Measurements from ENCODE around the gene NEK3. TPM values are rescaled to one million over a fixed set of nuclear protein-coding genes. Genes with fewer than 3 reads are reported as not detected.

NEK3 gene
- polyA plus RNA-seq, 1 donor from 2014 or later, result 61.0 TPM

DNA sequence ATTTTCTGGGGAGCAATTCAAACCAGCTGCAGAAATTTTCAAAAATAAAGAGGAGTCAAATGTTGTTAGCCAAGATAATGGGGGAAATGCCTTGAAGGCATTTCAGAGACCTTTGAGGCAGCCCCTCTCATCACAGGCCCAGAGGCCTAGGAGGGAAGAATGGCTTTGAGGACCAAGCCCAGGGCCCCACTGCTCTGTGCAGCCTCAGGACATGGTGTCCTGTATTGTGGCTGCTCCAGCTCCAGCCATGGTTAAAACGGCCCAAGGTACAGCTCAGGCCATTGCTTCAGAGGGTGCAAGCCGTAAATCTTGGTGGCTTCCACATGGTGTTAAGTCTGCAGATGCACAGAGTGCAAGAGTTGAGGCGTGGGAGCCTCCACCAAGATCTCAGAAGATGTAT lies 62.6 kb downstream of the NEK3 start:
- TF ChIP-seq POLR2AphosphoS5 (IDR thresholded peaks at IDR 0.05) (no peak), RAD21 (conservative IDR thresholded peaks at IDR 0.05) (no peak)
- Histone ChIP-seq H2AFZ (ENCODE audit: low read depth, low read length) (no peak overlapping the region), H3K4me2 (ENCODE audit: low read length) (no peak overlapping the region), H4K20me1 (ENCODE audit: insufficient read depth) (no peaks in the 10 kb centered on the region), H3K4me3 (ENCODE audit: low read length) (no peak overlapping the region), H3K36me3 (ENCODE audit: insufficient read depth, low read length) (no peaks in the 10 kb centered on the region), H3K9me2 (ENCODE audit: insufficient read depth, low read length) (no peaks in the 10 kb centered on the region), H3K9me3 (ENCODE audit: low read length) (no peaks in the 10 kb centered on the region), H3K27ac (ENCODE audit: low read length) (no peak overlapping the region), H3F3A (ENCODE audit: insufficient read depth, low read length, poor library complexity, severe bottlenecking) (no peaks in the 10 kb centered on the region), H3K9ac (ENCODE audit: low read length) (no peak overlapping the region), H3K27me3 (ENCODE audit: insufficient read depth, low read depth, low read length) (no peaks in the 10 kb centered on the region), H3K79me2 (replicated peaks; ENCODE audit: insufficient read depth, low read length) (no peaks in the 10 kb centered on the region)

DNA sequence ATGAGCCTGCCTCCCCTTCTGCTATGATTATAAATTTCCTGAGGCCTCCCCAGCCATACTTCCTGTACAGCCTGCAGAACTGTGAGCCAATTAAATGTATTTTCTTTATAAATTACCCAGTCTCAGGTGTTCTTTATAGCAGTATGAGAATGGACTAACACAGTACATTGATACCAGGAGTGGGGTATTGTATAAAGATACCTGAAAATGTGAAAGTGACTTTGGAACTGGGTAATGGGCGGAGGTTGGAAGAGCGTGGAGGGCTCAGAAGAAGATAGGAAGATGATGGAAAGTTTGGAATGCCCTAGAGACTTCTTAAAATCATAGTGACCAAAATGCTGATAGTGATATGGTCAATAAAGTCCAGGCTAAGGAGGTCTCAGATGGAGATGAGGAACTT lies 63.3 kb downstream of the NEK3 start:
- H3K4me2 ChIP-seq (ENCODE audit: low read length), result no peak overlapping the region
- H3K9me3 ChIP-seq (ENCODE audit: low read length), result no peaks in the 10 kb centered on the region
- no peak overlapping the region for H3K9ac ChIP-seq (ENCODE audit: low read length)
- H3K27me3 ChIP-seq (ENCODE audit: insufficient read depth, low read depth, low read length), result no peaks in the 10 kb centered on the region
- no peak overlapping the region for H3K4me3 ChIP-seq (ENCODE audit: low read length)
- no peaks in the 10 kb centered on the region for H3K36me3 ChIP-seq (ENCODE audit: insufficient read depth, low read length)
- no peaks in the 10 kb centered on the region for H3K9me2 ChIP-seq (ENCODE audit: insufficient read depth, low read length)
- no peak overlapping the region for H3K27ac ChIP-seq (ENCODE audit: low read length)
- no peaks in the 10 kb centered on the region for H3K79me2 ChIP-seq (replicated peaks; ENCODE audit: insufficient read depth, low read length)
- no peak for TF ChIP-seq TAF1 (IDR thresholded peaks at IDR 0.05; ENCODE audit: low read depth)
- no peak for TF ChIP-seq RAD21 (conservative IDR thresholded peaks at IDR 0.05)
- TF ChIP-seq POLR2AphosphoS5 (IDR thresholded peaks at IDR 0.05), result no peak
- TF ChIP-seq, protein P1, sequence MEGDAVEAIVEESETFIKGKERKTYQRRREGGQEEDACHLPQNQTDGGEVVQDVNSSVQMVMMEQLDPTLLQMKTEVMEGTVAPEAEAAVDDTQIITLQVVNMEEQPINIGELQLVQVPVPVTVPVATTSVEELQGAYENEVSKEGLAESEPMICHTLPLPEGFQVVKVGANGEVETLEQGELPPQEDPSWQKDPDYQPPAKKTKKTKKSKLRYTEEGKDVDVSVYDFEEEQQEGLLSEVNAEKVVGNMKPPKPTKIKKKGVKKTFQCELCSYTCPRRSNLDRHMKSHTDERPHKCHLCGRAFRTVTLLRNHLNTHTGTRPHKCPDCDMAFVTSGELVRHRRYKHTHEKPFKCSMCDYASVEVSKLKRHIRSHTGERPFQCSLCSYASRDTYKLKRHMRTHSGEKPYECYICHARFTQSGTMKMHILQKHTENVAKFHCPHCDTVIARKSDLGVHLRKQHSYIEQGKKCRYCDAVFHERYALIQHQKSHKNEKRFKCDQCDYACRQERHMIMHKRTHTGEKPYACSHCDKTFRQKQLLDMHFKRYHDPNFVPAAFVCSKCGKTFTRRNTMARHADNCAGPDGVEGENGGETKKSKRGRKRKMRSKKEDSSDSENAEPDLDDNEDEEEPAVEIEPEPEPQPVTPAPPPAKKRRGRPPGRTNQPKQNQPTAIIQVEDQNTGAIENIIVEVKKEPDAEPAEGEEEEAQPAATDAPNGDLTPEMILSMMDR (IDR thresholded peaks at IDR 0.05; ENCODE audit: poor library complexity, severe bottlenecking), result no peak
- TF ChIP-seq MXI1 (conservative IDR thresholded peaks at IDR 0.05; ENCODE audit: poor library complexity, severe bottlenecking), result no peak
- TF ChIP-seq, protein P2, sequence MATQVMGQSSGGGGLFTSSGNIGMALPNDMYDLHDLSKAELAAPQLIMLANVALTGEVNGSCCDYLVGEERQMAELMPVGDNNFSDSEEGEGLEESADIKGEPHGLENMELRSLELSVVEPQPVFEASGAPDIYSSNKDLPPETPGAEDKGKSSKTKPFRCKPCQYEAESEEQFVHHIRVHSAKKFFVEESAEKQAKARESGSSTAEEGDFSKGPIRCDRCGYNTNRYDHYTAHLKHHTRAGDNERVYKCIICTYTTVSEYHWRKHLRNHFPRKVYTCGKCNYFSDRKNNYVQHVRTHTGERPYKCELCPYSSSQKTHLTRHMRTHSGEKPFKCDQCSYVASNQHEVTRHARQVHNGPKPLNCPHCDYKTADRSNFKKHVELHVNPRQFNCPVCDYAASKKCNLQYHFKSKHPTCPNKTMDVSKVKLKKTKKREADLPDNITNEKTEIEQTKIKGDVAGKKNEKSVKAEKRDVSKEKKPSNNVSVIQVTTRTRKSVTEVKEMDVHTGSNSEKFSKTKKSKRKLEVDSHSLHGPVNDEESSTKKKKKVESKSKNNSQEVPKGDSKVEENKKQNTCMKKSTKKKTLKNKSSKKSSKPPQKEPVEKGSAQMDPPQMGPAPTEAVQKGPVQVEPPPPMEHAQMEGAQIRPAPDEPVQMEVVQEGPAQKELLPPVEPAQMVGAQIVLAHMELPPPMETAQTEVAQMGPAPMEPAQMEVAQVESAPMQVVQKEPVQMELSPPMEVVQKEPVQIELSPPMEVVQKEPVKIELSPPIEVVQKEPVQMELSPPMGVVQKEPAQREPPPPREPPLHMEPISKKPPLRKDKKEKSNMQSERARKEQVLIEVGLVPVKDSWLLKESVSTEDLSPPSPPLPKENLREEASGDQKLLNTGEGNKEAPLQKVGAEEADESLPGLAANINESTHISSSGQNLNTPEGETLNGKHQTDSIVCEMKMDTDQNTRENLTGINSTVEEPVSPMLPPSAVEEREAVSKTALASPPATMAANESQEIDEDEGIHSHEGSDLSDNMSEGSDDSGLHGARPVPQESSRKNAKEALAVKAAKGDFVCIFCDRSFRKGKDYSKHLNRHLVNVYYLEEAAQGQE (IDR thresholded peaks at IDR 0.05; ENCODE audit: borderline replicate concordance), result no peak
- H3F3A ChIP-seq (ENCODE audit: insufficient read depth, low read length, poor library complexity, severe bottlenecking), result no peaks in the 10 kb centered on the region
- no peaks in the 10 kb centered on the region for H4K20me1 ChIP-seq (ENCODE audit: insufficient read depth)
- H2AFZ ChIP-seq (ENCODE audit: low read depth, low read length), result no peak overlapping the region

DNA sequence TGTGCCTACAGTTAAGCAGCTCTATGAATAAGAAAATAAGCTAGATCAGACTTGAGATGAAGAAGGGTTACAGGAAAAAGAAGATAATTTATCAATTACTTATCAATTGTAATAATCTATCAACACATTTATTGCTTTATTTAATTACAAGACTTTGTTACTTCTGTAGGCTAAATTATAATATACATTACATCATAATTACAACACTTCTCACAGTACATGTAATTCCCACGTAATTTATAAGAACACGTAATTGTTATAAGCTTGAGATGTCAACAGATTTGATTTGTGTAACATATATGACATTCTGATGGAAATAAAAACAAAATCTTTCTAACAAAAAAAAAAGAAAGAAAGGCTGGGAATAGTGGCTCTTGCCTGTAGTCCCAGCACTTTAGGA lies 67.3 kb downstream of the NEK3 start:
- Histone ChIP-seq H3K4me2 (ENCODE audit: low read length) (no peak overlapping the region), H3F3A (ENCODE audit: insufficient read depth, low read length, poor library complexity, severe bottlenecking) (no peaks in the 10 kb centered on the region), H3K9me2 (ENCODE audit: insufficient read depth, low read length) (no peaks in the 10 kb centered on the region), H4K20me1 (ENCODE audit: insufficient read depth) (no peaks in the 10 kb centered on the region), H3K4me3 (ENCODE audit: low read length) (no peak overlapping the region), H3K27me3 (ENCODE audit: insufficient read depth, low read depth, low read length) (no peaks in the 10 kb centered on the region), H3K9ac (ENCODE audit: low read length) (no peak overlapping the region), H2AFZ (ENCODE audit: low read depth, low read length) (no peak overlapping the region), H3K79me2 (replicated peaks; ENCODE audit: insufficient read depth, low read length) (no peaks in the 10 kb centered on the region), H3K9me3 (ENCODE audit: low read length) (no peaks in the 10 kb centered on the region), H3K27ac (ENCODE audit: low read length) (no peak overlapping the region), H3K36me3 (ENCODE audit: insufficient read depth, low read length) (no peaks in the 10 kb centered on the region)
- TF ChIP-seq, protein P1 (IDR thresholded peaks at IDR 0.05; ENCODE audit: poor library complexity, severe bottlenecking), result no peak
- no peak for TF ChIP-seq TAF1 (IDR thresholded peaks at IDR 0.05; ENCODE audit: low read depth)
- TF ChIP-seq, protein P2 (IDR thresholded peaks at IDR 0.05; ENCODE audit: borderline replicate concordance), result no peak
- TF ChIP-seq RAD21 (conservative IDR thresholded peaks at IDR 0.05), result no peak
- TF ChIP-seq EZH2 (IDR thresholded peaks at IDR 0.05; ENCODE audit: borderline replicate concordance, insufficient read depth, low read length, poor library complexity, severe bottlenecking), result no peak
- no peak for TF ChIP-seq SMC3 (conservative IDR thresholded peaks at IDR 0.05; ENCODE audit: poor library complexity)
- TF ChIP-seq MXI1 (conservative IDR thresholded peaks at IDR 0.05; ENCODE audit: poor library complexity, severe bottlenecking), result no peak
- TF ChIP-seq EP300 (conservative IDR thresholded peaks at IDR 0.05; ENCODE audit: poor library complexity, severe bottlenecking), result no peak
- TF ChIP-seq POLR2AphosphoS5 (IDR thresholded peaks at IDR 0.05), result no peak
